Lower leg skin (tissue), 4 donors: ENCODE results near the gene RPL15. TPM values are rescaled to one million over a fixed set of nuclear protein-coding genes. Genes with fewer than 3 reads are reported as not detected.

Source experiments
- DNase-seq, 2 donors: peaks; one replicate each; pipeline ENCODE4 v3.0.0-alpha.2; 2019; ENCODE audit warnings: low spot score in 2 of 2
- H3K4me3 ChIP-seq: fragments of 200-600 bp; sonication (generic); 2 replicates; pipeline ENCODE4 v1.5.1; 2017; ENCODE audit warnings: mild to moderate bottlenecking, low read depth; ENCODE audit not compliant: poor library complexity, severe bottlenecking
- POLR2A ChIP-seq, 2 donors: fragments of 450-650 bp; IDR thresholded peaks; one replicate each; pipeline ENCODE4 v1.6.1; 2016 to 2017; ENCODE audit warnings: antibody characterized with exemption in 2 of 2, mild to moderate bottlenecking in 1 of 2, moderate library complexity in 1 of 2
- WGBS, 2 donors: methylation state at CpG; one replicate each; pipeline ENCODE4 v1.1.5; 2018; 5-methylcytosine and 5-hydroxymethylcytosine counted together
- intact Hi-C: fragments of 100-400 bp; cut with DNase I; formaldehyde crosslinking; loops from one replicate; pipeline ENCODE4 v1.15.0; 2023; ENCODE audit warnings: low total_unique reads
- total RNA-seq, 4 donors: library from RNA; depleted of rRNA; stranded (reverse); fragments of >200 nt; gene quantifications; one replicate each; pipeline ENCODE4 v1.1.0, GENCODE V29; 2016
- TF ChIP-seq, protein P1 (sequence below), 3 donors: fragments of 450-650 bp; IDR thresholded peaks; one replicate each; pipeline ENCODE4 v1.5.1; 2016; ENCODE audit warnings: antibody characterized with exemption in 3 of 3, mild to moderate bottlenecking in 3 of 3, moderate library complexity in 2 of 3

The RPL15 gene
- total RNA-seq, 4 donors from 2014 or later, result 2,087 to 2,833 (median 2,394) TPM

DNA sequence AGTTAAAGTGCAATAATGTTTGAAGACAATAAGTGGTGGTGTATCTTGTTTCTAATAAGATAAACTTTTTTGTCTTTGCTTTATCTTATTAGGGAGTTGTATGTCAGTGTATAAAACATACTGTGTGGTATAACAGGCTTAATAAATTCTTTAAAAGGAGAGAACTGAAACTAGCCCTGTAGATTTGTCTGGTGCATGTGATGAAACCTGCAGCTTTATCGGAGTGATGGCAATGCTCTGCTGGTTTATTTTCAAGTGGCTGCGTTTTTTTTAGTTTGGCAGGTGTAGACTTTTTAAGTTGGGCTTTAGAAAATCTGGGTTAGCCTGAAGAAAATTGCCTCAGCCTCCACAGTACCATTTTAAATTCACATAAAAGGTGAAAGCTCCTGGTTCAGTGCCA lies 2.7 kb downstream of the RPL15 start:
- no peak overlapping the region for H3K4me3 ChIP-seq
- intact Hi-C loops, result no loop called here
- TF ChIP-seq POLR2A (IDR thresholded peaks at IDR 0.05), result no peak
- TF ChIP-seq, protein P1, sequence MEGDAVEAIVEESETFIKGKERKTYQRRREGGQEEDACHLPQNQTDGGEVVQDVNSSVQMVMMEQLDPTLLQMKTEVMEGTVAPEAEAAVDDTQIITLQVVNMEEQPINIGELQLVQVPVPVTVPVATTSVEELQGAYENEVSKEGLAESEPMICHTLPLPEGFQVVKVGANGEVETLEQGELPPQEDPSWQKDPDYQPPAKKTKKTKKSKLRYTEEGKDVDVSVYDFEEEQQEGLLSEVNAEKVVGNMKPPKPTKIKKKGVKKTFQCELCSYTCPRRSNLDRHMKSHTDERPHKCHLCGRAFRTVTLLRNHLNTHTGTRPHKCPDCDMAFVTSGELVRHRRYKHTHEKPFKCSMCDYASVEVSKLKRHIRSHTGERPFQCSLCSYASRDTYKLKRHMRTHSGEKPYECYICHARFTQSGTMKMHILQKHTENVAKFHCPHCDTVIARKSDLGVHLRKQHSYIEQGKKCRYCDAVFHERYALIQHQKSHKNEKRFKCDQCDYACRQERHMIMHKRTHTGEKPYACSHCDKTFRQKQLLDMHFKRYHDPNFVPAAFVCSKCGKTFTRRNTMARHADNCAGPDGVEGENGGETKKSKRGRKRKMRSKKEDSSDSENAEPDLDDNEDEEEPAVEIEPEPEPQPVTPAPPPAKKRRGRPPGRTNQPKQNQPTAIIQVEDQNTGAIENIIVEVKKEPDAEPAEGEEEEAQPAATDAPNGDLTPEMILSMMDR (IDR thresholded peaks at IDR 0.05), result no peak
- no peak for DNase-seq
- 59 to 72% methylated on average over 2 of the region's 2 CpGs for WGBS, 2 donors

- 84% methylated on average over 5 of the region's 5 CpGs for WGBS, 2 donors
- no peak for TF ChIP-seq POLR2A (IDR thresholded peaks at IDR 0.05)
- TF ChIP-seq, protein P1 (IDR thresholded peaks at IDR 0.05), result no peak
- DNase-seq, result no peak
- H3K4me3 ChIP-seq, result no peak overlapping the region
- intact Hi-C loops, result no loop called here
Observed at GRCh38 chr3:23920151-23920655, 3.3 kb downstream of the RPL15 start.

- no peak overlapping the region for H3K4me3 ChIP-seq
- DNase-seq, result no peak
- intact Hi-C loops, result no loop called here
- TF ChIP-seq POLR2A (IDR thresholded peaks at IDR 0.05), result no peak
- TF ChIP-seq, protein P1 (IDR thresholded peaks at IDR 0.05), result no peak
- WGBS, 2 donors, result 80 to 91% methylated on average over 3 of the region's 3 CpGs
Observed at GRCh38 chr3:23921052-23921511, 4.2 kb downstream of the RPL15 start.

DNA sequence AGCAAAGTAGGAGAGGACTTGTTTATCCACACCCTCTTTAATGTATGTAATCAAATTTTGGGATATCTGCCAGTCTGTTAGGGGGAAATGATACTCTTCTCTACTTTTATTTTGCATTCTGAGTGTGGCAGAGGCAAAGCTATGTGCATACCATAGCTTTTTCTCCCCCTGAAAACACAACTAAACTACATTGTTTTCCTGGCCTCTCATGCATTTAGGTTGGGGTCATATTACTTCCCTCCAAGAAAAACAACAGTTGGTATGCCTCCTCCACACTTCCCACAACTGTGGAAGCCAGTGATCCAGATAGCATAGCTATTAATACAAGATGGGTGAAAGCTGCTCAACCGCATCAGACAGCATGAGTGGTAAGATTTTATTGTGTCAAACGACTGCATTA lies 6.9 kb downstream of the RPL15 start:
- no peak overlapping the region for H3K4me3 ChIP-seq
- 81 to 93% methylated on average over 2 of the region's 2 CpGs for WGBS, 2 donors
- no peak for DNase-seq
- no peak for TF ChIP-seq POLR2A (IDR thresholded peaks at IDR 0.05)
- TF ChIP-seq, protein P1 (IDR thresholded peaks at IDR 0.05), result no peak
- intact Hi-C loops, result no loop called here

DNA sequence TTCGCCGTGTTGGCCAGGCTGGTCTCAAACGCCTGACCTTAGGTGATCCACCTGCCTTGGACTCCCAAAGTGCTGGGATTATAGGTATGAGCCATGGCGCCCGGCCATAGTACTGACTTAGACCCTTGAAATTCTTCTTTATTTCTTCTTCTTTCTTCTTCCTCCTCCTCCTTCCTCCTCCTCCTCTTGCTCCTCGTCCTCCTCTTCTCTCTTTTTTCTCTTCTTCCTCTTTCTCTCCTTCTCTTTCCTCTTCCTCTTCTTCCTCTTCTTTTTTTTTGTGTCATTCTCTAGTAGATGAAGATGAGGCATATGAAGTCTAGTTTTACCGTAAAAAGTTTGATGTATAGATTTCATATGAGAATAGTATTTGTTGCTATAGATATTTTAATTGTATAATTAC lies 9.3 kb downstream of the RPL15 start:
- intact Hi-C loops, result no loop called here
- WGBS, 2 donors, result 90 to 97% methylated on average over 7 of the region's 7 CpGs
- TF ChIP-seq, protein P1 (IDR thresholded peaks at IDR 0.05), result no peak
- no peak for TF ChIP-seq POLR2A (IDR thresholded peaks at IDR 0.05)
- DNase-seq, result no peak
- no peak overlapping the region for H3K4me3 ChIP-seq

- WGBS, 2 donors, result 81 to 82% methylated on average over 3 of the region's 3 CpGs
- TF ChIP-seq, protein P1 (IDR thresholded peaks at IDR 0.05), result no peak
- TF ChIP-seq POLR2A (IDR thresholded peaks at IDR 0.05), result no peak
Observed at GRCh38 chr3:23926736-23927135, 9.8 kb downstream of the RPL15 start.

More at GRCh38 chr3:23926736-23927135, 9.8 kb downstream of the RPL15 start:
- intact Hi-C loops, result no loop called here
- no peak for DNase-seq
- no peak overlapping the region for H3K4me3 ChIP-seq
